ENCODE results near the gene LRIG1.

DNA sequence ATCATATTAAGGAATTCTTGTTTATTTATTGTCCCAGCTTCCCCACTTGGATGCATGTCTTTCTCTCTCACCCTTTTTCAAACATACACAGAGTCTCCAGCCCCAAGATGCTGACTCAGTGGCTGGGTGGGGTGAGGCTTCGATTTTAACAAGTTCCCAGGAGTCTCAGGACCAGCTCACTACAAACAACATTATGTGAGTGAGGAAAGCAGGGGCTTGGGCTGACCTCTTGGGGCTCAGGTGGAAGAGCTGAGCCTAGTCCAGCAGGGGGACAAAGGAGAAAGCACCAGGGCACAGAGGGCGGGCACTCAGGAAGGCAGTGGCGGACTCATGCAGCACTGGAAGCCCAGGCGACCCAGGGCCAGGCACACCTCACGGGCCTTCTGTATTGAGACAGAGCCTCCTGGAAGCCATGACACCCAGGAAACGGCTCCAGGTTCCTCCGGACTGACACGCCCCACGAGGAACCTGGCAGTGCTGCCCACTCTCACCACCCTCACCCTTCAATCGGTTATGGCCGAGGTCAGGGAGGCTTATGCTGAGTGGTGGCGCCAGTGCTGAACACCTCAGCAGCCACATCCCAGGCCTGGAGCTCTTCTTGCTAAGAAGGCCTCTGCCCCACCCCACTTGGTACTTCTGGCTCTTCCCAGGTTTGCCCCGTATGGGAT is 97.4 kb downstream of the LRIG1 start:
- no peak for TF ChIP-seq ZSCAN29 (IDR thresholded peaks at IDR 0.05)
- TF ChIP-seq, protein P1, sequence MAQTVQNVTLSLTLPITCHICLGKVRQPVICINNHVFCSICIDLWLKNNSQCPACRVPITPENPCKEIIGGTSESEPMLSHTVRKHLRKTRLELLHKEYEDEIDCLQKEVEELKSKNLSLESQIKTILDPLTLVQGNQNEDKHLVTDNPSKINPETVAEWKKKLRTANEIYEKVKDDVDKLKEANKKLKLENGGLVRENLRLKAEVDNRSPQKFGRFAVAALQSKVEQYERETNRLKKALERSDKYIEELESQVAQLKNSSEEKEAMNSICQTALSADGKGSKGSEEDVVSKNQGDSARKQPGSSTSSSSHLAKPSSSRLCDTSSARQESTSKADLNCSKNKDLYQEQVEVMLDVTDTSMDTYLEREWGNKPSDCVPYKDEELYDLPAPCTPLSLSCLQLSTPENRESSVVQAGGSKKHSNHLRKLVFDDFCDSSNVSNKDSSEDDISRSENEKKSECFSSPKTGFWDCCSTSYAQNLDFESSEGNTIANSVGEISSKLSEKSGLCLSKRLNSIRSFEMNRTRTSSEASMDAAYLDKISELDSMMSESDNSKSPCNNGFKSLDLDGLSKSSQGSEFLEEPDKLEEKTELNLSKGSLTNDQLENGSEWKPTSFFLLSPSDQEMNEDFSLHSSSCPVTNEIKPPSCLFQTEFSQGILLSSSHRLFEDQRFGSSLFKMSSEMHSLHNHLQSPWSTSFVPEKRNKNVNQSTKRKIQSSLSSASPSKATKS (CRISPR knock-in tag; IDR thresholded peaks at IDR 0.05), result no peak
- TF ChIP-seq, protein P2, sequence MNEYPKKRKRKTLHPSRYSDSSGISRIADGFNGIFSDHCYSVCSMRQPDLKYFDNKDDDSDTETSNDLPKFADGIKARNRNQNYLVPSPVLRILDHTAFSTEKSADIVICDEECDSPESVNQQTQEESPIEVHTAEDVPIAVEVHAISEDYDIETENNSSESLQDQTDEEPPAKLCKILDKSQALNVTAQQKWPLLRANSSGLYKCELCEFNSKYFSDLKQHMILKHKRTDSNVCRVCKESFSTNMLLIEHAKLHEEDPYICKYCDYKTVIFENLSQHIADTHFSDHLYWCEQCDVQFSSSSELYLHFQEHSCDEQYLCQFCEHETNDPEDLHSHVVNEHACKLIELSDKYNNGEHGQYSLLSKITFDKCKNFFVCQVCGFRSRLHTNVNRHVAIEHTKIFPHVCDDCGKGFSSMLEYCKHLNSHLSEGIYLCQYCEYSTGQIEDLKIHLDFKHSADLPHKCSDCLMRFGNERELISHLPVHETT (CRISPR knock-in tag; conservative IDR thresholded peaks at IDR 0.05 in 1 of 2, IDR thresholded peaks at IDR 0.05 in 1 of 2), result no peak
- TF ChIP-seq POLR2AphosphoS5 (IDR thresholded peaks at IDR 0.05; ENCODE audit: control insufficient read depth, insufficient read depth, low read depth, low read length), result no peak
- TF ChIP-seq DPF2 (IDR thresholded peaks at IDR 0.05), result no peak
- no peak for TF ChIP-seq POLR2AphosphoS2 (IDR thresholded peaks at IDR 0.05; ENCODE audit: low read length)
- no peak for TF ChIP-seq ZNF274 (IDR thresholded peaks at IDR 0.05; ENCODE audit: borderline replicate concordance, low read depth, low read length)
- no peak for TF ChIP-seq MTA3 (IDR thresholded peaks at IDR 0.05; ENCODE audit: borderline replicate concordance)
- TF ChIP-seq RBFOX2 (IDR thresholded peaks at IDR 0.05; ENCODE audit: low read depth, low read length), result no peak
- no peak for TF ChIP-seq FIP1L1 (IDR thresholded peaks at IDR 0.05; ENCODE audit: low read depth, low read length, poor library complexity, severe bottlenecking)
- TF ChIP-seq, protein P3, sequence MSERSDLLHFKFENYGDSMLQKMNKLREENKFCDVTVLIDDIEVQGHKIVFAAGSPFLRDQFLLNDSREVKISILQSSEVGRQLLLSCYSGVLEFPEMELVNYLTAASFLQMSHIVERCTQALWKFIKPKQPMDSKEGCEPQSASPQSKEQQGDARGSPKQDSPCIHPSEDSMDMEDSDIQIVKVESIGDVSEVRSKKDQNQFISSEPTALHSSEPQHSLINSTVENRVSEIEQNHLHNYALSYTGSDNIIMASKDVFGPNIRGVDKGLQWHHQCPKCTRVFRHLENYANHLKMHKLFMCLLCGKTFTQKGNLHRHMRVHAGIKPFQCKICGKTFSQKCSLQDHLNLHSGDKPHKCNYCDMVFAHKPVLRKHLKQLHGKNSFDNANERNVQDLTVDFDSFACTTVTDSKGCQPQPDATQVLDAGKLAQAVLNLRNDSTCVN (CRISPR knock-in tag; IDR thresholded peaks at IDR 0.05), result no peak
- TF ChIP-seq, protein P4, sequence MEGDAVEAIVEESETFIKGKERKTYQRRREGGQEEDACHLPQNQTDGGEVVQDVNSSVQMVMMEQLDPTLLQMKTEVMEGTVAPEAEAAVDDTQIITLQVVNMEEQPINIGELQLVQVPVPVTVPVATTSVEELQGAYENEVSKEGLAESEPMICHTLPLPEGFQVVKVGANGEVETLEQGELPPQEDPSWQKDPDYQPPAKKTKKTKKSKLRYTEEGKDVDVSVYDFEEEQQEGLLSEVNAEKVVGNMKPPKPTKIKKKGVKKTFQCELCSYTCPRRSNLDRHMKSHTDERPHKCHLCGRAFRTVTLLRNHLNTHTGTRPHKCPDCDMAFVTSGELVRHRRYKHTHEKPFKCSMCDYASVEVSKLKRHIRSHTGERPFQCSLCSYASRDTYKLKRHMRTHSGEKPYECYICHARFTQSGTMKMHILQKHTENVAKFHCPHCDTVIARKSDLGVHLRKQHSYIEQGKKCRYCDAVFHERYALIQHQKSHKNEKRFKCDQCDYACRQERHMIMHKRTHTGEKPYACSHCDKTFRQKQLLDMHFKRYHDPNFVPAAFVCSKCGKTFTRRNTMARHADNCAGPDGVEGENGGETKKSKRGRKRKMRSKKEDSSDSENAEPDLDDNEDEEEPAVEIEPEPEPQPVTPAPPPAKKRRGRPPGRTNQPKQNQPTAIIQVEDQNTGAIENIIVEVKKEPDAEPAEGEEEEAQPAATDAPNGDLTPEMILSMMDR (IDR thresholded peaks at IDR 0.05 in 2 of 3, conservative IDR thresholded peaks at IDR 0.05 in 1 of 3; ENCODE audit: insufficient read depth in 2 of 3, low read depth in 1 of 3, low read length in 3 of 3), result no peak
